Measurements from ENCODE around the gene SLC49A4.
A peak's percentile ranks its signal among the peaks of the same experiment; 100 is the strongest.

SLC49A4 gene

GRCh38 chr3:122794483-122794778 lies 438 bp upstream of the SLC49A4 start:
- ChIA-PET POLR2A (interaction anchor here (0.6 to 1.3 kb wide), 7 partner anchors 9 to 91 kb away, joined by 3 to 8 read pairs (median 3); no protein-coding TSS in a partner anchor), CTCF (interaction anchor here (0.9 kb wide), 1 partner anchor 39 kb away, joined by 4 read pairs; no protein-coding TSS in a partner anchor)
- TF ChIP-seq PKNOX1 (IDR thresholded peaks at IDR 0.05) (no peak), FOXA1 (IDR thresholded peaks at IDR 0.05) (no peak), TARDBP (IDR thresholded peaks at IDR 0.05) (no peak), ZNF384 (IDR thresholded peaks at IDR 0.05) (no peak), FOXM1 (IDR thresholded peaks at IDR 0.05; ENCODE audit: borderline replicate concordance) (no peak), SUZ12 (IDR thresholded peaks at IDR 0.05) (no peak), NFRKB (IDR thresholded peaks at IDR 0.05) (no peak), CTBP1 (IDR thresholded peaks at IDR 0.05; ENCODE audit: borderline replicate concordance) (no peak)
- no peak for DNase-seq (ENCODE audit: extremely low spot score)

- TF ChIP-seq ELF4 (IDR thresholded peaks at IDR 0.05) = no peak
- no peak for TF ChIP-seq LEF1 (IDR thresholded peaks at IDR 0.05; ENCODE audit: borderline replicate concordance)
- TF ChIP-seq PKNOX1 (IDR thresholded peaks at IDR 0.05) = no peak
- TF ChIP-seq SUZ12 (IDR thresholded peaks at IDR 0.05) = no peak
- no peak for TF ChIP-seq SP1 (IDR thresholded peaks at IDR 0.05)
- peak; percentile 58 for TF ChIP-seq L3MBTL2 (conservative IDR thresholded peaks at IDR 0.05)
- TF ChIP-seq FOXM1 (IDR thresholded peaks at IDR 0.05; ENCODE audit: borderline replicate concordance) = no peak
- no peak for TF ChIP-seq FOXA1 (IDR thresholded peaks at IDR 0.05)
- no peak for DNase-seq (ENCODE audit: extremely low spot score)
- ChIA-PET CTCF (no interaction called here), POLR2A (interaction anchor here (0.8 kb wide), 1 partner anchor 379 kb away, joined by 3 read pairs; no protein-coding TSS in a partner anchor)
These were observed 866 bp downstream of the SLC49A4 start for GRCh38 chr3:122795674-122796195.

- ChIA-PET POLR2A (interaction anchor here (1.0 kb wide), 1 partner anchor 14 kb away, joined by 4 read pairs; no protein-coding TSS in a partner anchor), CTCF (no interaction called here)
- no peak for DNase-seq (ENCODE audit: extremely low spot score)
- TF ChIP-seq HDGF (IDR thresholded peaks at IDR 0.05; ENCODE audit: borderline replicate concordance) (no peak), LEF1 (IDR thresholded peaks at IDR 0.05; ENCODE audit: borderline replicate concordance) (no peak), FOXM1 (IDR thresholded peaks at IDR 0.05; ENCODE audit: borderline replicate concordance) (no peak)
These were observed 2.4 kb downstream of the SLC49A4 start for GRCh38 chr3:122797291-122797690.

- ChIA-PET CTCF (no interaction called here), POLR2A (no interaction called here)
- DNase-seq (ENCODE audit: extremely low spot score) = no peak
- no peak for TF ChIP-seq L3MBTL2 (conservative IDR thresholded peaks at IDR 0.05)
- no peak for TF ChIP-seq TARDBP (IDR thresholded peaks at IDR 0.05)
- TF ChIP-seq FOXA1 (IDR thresholded peaks at IDR 0.05) = no peak
- no peak for TF ChIP-seq CTBP1 (IDR thresholded peaks at IDR 0.05; ENCODE audit: borderline replicate concordance)
- TF ChIP-seq ZNF384 (IDR thresholded peaks at IDR 0.05) = no peak
- TF ChIP-seq ARNT (IDR thresholded peaks at IDR 0.05) = no peak
- TF ChIP-seq NFRKB (IDR thresholded peaks at IDR 0.05) = no peak
- no peak for TF ChIP-seq FOXK2 (IDR thresholded peaks at IDR 0.05)
- TF ChIP-seq SP1 (IDR thresholded peaks at IDR 0.05) = no peak
- no peak for TF ChIP-seq FOXM1 (IDR thresholded peaks at IDR 0.05; ENCODE audit: borderline replicate concordance)
- no peak for TF ChIP-seq ELF4 (IDR thresholded peaks at IDR 0.05)
- no peak for TF ChIP-seq BHLHE40 (IDR thresholded peaks at IDR 0.05; ENCODE audit: borderline replicate concordance)
- TF ChIP-seq LEF1 (IDR thresholded peaks at IDR 0.05; ENCODE audit: borderline replicate concordance) = no peak
- TF ChIP-seq PKNOX1 (IDR thresholded peaks at IDR 0.05) = no peak
- TF ChIP-seq HDGF (IDR thresholded peaks at IDR 0.05; ENCODE audit: borderline replicate concordance) = no peak
These were observed 4.5 kb downstream of the SLC49A4 start for GRCh38 chr3:122799322-122799721.

- ChIA-PET POLR2A (no interaction called here), CTCF (no interaction called here)
- no peak for TF ChIP-seq NFRKB (IDR thresholded peaks at IDR 0.05)
- no peak for TF ChIP-seq SUZ12 (IDR thresholded peaks at IDR 0.05)
- TF ChIP-seq FOXA1 (IDR thresholded peaks at IDR 0.05) = no peak
- TF ChIP-seq ZNF384 (IDR thresholded peaks at IDR 0.05) = no peak
- TF ChIP-seq ARNT (IDR thresholded peaks at IDR 0.05) = no peak
- TF ChIP-seq FOXK2 (IDR thresholded peaks at IDR 0.05) = no peak
- no peak for DNase-seq (ENCODE audit: extremely low spot score)
These were observed 5.2 kb downstream of the SLC49A4 start for GRCh38 chr3:122800031-122800430.

GRCh38 chr3:122800706-122801237 lies 5.9 kb downstream of the SLC49A4 start:
- ChIA-PET POLR2A (no interaction called here), CTCF (no interaction called here)

More at GRCh38 chr3:122800706-122801237, 5.9 kb downstream of the SLC49A4 start:
- no peak for DNase-seq (ENCODE audit: extremely low spot score)
- TF ChIP-seq SP1 (IDR thresholded peaks at IDR 0.05) = no peak
- no peak for TF ChIP-seq BHLHE40 (IDR thresholded peaks at IDR 0.05; ENCODE audit: borderline replicate concordance)
- TF ChIP-seq FOXM1 (IDR thresholded peaks at IDR 0.05; ENCODE audit: borderline replicate concordance) = no peak
- no peak for TF ChIP-seq LEF1 (IDR thresholded peaks at IDR 0.05; ENCODE audit: borderline replicate concordance)
- TF ChIP-seq ELF4 (IDR thresholded peaks at IDR 0.05) = no peak
- TF ChIP-seq TARDBP (IDR thresholded peaks at IDR 0.05) = no peak
- TF ChIP-seq ARNT (IDR thresholded peaks at IDR 0.05) = no peak
- TF ChIP-seq SUZ12 (IDR thresholded peaks at IDR 0.05) = no peak
- TF ChIP-seq HDGF (IDR thresholded peaks at IDR 0.05; ENCODE audit: borderline replicate concordance) = no peak
- no peak for TF ChIP-seq FOXK2 (IDR thresholded peaks at IDR 0.05)
- no peak for TF ChIP-seq PKNOX1 (IDR thresholded peaks at IDR 0.05)
- no peak for TF ChIP-seq FOXA1 (IDR thresholded peaks at IDR 0.05)
- TF ChIP-seq NFRKB (IDR thresholded peaks at IDR 0.05) = no peak

Measured in HEK293T (cell line).